ENCODE measurements around the gene VMAC.
"Not testable (repeated sequence)": the region's sequence is repeated elsewhere in the genome, so short reads cannot be mapped to it uniquely, and the experiment has no call there.

Gene VMAC

GRCh38 chr19:5865772-5866171 lies 38.9 kb upstream of the VMAC start:
- H3K4me3 ChIP-seq (ENCODE audit: low read depth, low read length) = no peak overlapping the region
- DNase-seq (ENCODE audit: low read depth) = no peak
- TF ChIP-seq CTCF (IDR thresholded peaks at IDR 0.05; ENCODE audit: low read depth, low read length, missing control alignments) = no peak

- H3K4me3 ChIP-seq (ENCODE audit: low read depth, low read length) = no peak overlapping the region
- no peak for TF ChIP-seq CTCF (IDR thresholded peaks at IDR 0.05; ENCODE audit: low read depth, low read length, missing control alignments)
- DNase-seq (ENCODE audit: low read depth) = no peak
These were observed 37.2 kb upstream of the VMAC start for GRCh38 chr19:5867201-5868136.

- no peak overlapping the region for H3K4me3 ChIP-seq (ENCODE audit: low read depth, low read length)
These were observed 33.7 kb upstream of the VMAC start for GRCh38 chr19:5870986-5871394.

GRCh38 chr19:5873617-5874199 lies 31.0 kb upstream of the VMAC start:
- TF ChIP-seq CTCF (IDR thresholded peaks at IDR 0.05; ENCODE audit: low read depth, low read length, missing control alignments) = no peak
- no peak overlapping the region for H3K4me3 ChIP-seq (ENCODE audit: low read depth, low read length)
- no peak for DNase-seq (ENCODE audit: low read depth)

More at GRCh38 chr19:5870986-5871394, 33.7 kb upstream of the VMAC start:
- DNase-seq (ENCODE audit: low read depth) = no peak
- TF ChIP-seq CTCF (IDR thresholded peaks at IDR 0.05; ENCODE audit: low read depth, low read length, missing control alignments) = no peak

- DNase-seq (ENCODE audit: low read depth); H3K4me3 ChIP-seq (ENCODE audit: low read depth, low read length): not testable (repeated sequence)
These were observed 30.2 kb upstream of the VMAC start for GRCh38 chr19:5874496-5874895.

- H3K4me3 ChIP-seq (ENCODE audit: low read depth, low read length) = no peak overlapping the region
- no peak for TF ChIP-seq CTCF (IDR thresholded peaks at IDR 0.05; ENCODE audit: low read depth, low read length, missing control alignments)
- DNase-seq (ENCODE audit: low read depth) = no peak
These were observed 27.2 kb upstream of the VMAC start for GRCh38 chr19:5877427-5877826.

GRCh38 chr19:5877882-5878281 lies 26.8 kb upstream of the VMAC start:
- no peak for DNase-seq (ENCODE audit: low read depth)
- no peak overlapping the region for H3K4me3 ChIP-seq (ENCODE audit: low read depth, low read length)
- TF ChIP-seq CTCF (IDR thresholded peaks at IDR 0.05; ENCODE audit: low read depth, low read length, missing control alignments) = no peak

Measured in GM12864 (cell line).